Fibroblast of skin of right quadriceps (primary cell): ENCODE data around the gene ZBTB7A.

Experiments
- DNase-seq: peaks from one replicate; pipeline ENCODE4 v3.0.0-alpha.2; 2013

The ZBTB7A gene

GRCh38 chr19:4034048-4035017 lies 32.4 kb downstream of the ZBTB7A start:
- DNase-seq = no peak

- DNase-seq = no peak
These were observed 33.4 kb downstream of the ZBTB7A start for GRCh38 chr19:4033028-4033956.

- no peak for DNase-seq
These were observed 34.3 kb downstream of the ZBTB7A start for GRCh38 chr19:4032436-4032835.

- no peak for DNase-seq
These were observed 35.3 kb downstream of the ZBTB7A start for GRCh38 chr19:4031420-4031819.

GRCh38 chr19:4030981-4031380 lies 35.7 kb downstream of the ZBTB7A start:
- no peak for DNase-seq

- no peak for DNase-seq
These were observed 36.1 kb downstream of the ZBTB7A start for GRCh38 chr19:4030552-4030951.

- DNase-seq = no peak
These were observed 37.5 kb downstream of the ZBTB7A start for GRCh38 chr19:4029247-4029614.

GRCh38 chr19:4028334-4029246 lies 38.1 kb downstream of the ZBTB7A start:
- DNase-seq = no peak

- no peak for DNase-seq
These were observed 39.6 kb downstream of the ZBTB7A start for GRCh38 chr19:4027146-4027545.

- no peak for DNase-seq
These were observed 41.4 kb downstream of the ZBTB7A start for GRCh38 chr19:4025317-4025716.

- DNase-seq = no peak
These were observed 42.9 kb downstream of the ZBTB7A start for GRCh38 chr19:4023600-4024398.

- no peak for DNase-seq
These were observed 47.1 kb downstream of the ZBTB7A start for GRCh38 chr19:4019578-4019977.

- no peak for DNase-seq
These were observed 47.8 kb downstream of the ZBTB7A start for GRCh38 chr19:4018775-4019504.

GRCh38 chr19:4018140-4018613 lies 48.5 kb downstream of the ZBTB7A start:
- no peak for DNase-seq

- DNase-seq = no peak
These were observed 49.6 kb downstream of the ZBTB7A start for GRCh38 chr19:4016903-4017638.

GRCh38 chr19:4016486-4016885 lies 50.2 kb downstream of the ZBTB7A start:
- no peak for DNase-seq

GRCh38 chr19:4015705-4016402 lies 50.8 kb downstream of the ZBTB7A start:
- DNase-seq = peak; percentile 17

GRCh38 chr19:4014541-4015491 lies 51.9 kb downstream of the ZBTB7A start:
- DNase-seq = no peak
